Fibroblast of skin of right quadriceps (primary cell): ENCODE results near the gene ARID4B.
"Not testable (repeated sequence)": the region's sequence is repeated elsewhere in the genome, so short reads cannot be mapped to it uniquely, and the experiment has no call there.

Experiments
- DNase-seq: peaks from one replicate; pipeline ENCODE4 v3.0.0-alpha.2; 2013

Gene ARID4B

GRCh38 chr1:235328271-235329138, 526 bp upstream of the ARID4B start, which contains the start of gene GGPS1:
Gene GGPS1, plus strand, starts transcription at chr1:235328570. Its CDS starts 6,695 bp downstream, at chr1:235335265.
- peak; percentile 100 for DNase-seq

- DNase-seq = peak; percentile 17
Observed at GRCh38 chr1:235326719-235327558, 1.0 kb downstream of the ARID4B start.

- no peak for DNase-seq
Observed at GRCh38 chr1:235325854-235326253, 2.1 kb downstream of the ARID4B start.

- no peak for DNase-seq
Observed at GRCh38 chr1:235325139-235325538, 2.8 kb downstream of the ARID4B start.

- no peak for DNase-seq
Observed at GRCh38 chr1:235324296-235324695, 3.7 kb downstream of the ARID4B start.

GRCh38 chr1:235320521-235321179, 7.3 kb downstream of the ARID4B start:
- DNase-seq = no peak

GRCh38 chr1:235319255-235319654, 8.7 kb downstream of the ARID4B start:
- no peak for DNase-seq

- peak; percentile 31 for DNase-seq
Observed at GRCh38 chr1:235317168-235317567, 10.8 kb downstream of the ARID4B start.

GRCh38 chr1:235315735-235316134, 12.2 kb downstream of the ARID4B start:
- no peak for DNase-seq

- no peak for DNase-seq
Observed at GRCh38 chr1:235315173-235315572, 12.8 kb downstream of the ARID4B start.

- DNase-seq = peak; percentile 31
Observed at GRCh38 chr1:235313931-235314678, 13.9 kb downstream of the ARID4B start.

GRCh38 chr1:235313262-235313661, 14.7 kb downstream of the ARID4B start:
- no peak for DNase-seq

- DNase-seq = not testable (repeated sequence)
Observed at GRCh38 chr1:235309206-235309605, 18.8 kb downstream of the ARID4B start.

GRCh38 chr1:235307158-235308124, 20.5 kb downstream of the ARID4B start:
- no peak for DNase-seq

- peak; percentile 11 for DNase-seq
Observed at GRCh38 chr1:235304549-235305451, 23.2 kb downstream of the ARID4B start.

- DNase-seq = no peak
Observed at GRCh38 chr1:235302143-235302542, 25.8 kb downstream of the ARID4B start.

- DNase-seq = no peak
Observed at GRCh38 chr1:235299169-235299858, 28.7 kb downstream of the ARID4B start.

GRCh38 chr1:235298758-235299157, 29.2 kb downstream of the ARID4B start:
- DNase-seq = no peak

GRCh38 chr1:235297579-235297978, 30.4 kb downstream of the ARID4B start:
- DNase-seq = no peak
